GM18951 (cell line): ENCODE data around the gene PRKCQ.

Experiments
- POLR2A ChIP-seq: IDR thresholded peaks from 4 replicates; pipeline ENCODE4 v1.6.1; 2011; ENCODE audit warnings: mild to moderate bottlenecking; ENCODE audit not compliant: insufficient read length, insufficient read depth; ENCODE audit errors: extremely low read depth
- in situ Hi-C: fragments of 300-500 bp; cut with MboI; formaldehyde crosslinking; loops from one replicate; pipeline ENCODE4 v1.12.0; 2022; ENCODE audit warnings: low sequenced_read_pairs, mixed read lengths, inconsistent platforms; ENCODE audit not compliant: unreplicated experiment

PRKCQ gene

DNA sequence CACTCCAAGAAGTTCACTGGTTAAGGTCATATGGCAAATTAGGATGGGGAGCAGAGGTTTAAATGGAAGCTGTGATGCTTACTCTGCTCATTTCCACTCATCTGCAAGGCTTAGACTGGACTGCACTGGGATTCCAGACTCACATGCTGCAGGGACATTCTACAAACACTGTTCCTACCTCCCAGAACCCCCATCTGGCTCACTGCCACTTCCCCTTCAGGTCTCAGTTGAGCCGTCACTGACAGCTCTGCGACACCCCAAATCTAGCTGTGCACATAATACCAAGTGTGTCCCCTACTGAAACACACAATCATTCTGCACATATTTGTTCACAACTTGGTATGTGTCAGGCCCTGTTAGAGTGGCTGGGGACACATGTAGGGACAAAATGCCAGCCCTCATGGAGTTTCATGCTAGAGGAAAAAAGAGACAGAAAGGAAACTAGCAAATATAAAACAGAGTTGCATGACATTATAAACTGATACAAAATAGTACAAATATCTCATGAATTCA lies 5.4 kb downstream of the PRKCQ start:
- TF ChIP-seq POLR2A = no peak
- in situ Hi-C loops = no loop called here

DNA sequence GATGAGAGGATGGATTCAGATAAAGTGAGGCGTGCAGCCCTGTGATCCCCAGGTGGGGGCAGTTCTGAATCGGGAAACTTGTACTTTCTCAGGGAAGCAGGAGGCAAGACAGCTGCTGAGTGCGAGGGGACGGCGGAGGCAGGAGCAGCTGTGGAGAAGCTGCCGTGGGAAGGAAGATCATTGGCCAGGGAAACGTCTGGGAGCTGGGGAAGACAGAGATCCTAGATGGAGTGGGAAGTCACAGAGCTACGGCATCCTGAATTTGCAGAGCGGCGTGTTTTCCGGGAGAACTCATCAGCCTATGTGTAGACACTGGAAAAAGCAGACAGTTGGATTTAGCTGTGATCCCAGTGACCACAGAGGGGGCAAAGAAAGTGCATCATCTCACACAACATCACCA lies 9.2 kb downstream of the PRKCQ start:
- no peak for TF ChIP-seq POLR2A
- in situ Hi-C loops = no loop called here

DNA sequence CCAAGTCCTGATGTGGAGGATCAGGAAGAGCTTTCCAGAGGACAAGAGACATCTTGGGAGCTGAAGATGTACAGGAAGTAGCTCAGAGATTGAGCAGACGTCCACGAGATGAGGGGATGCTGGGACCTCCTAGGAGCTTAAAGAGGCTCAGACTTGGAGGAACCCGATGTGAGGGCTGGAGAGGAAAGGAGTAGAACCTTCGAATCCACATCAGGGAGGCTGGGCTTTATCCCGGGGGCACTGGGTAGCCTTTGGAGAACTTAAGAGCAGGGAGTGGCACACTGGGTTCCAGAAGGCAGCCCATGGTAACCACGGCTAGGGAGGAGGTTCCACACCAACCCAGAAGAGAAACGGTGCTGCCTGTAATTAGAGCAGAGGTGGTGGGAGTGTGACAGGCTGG lies 10.8 kb downstream of the PRKCQ start:
- no peak for TF ChIP-seq POLR2A
- in situ Hi-C loops = loop anchor here (10.0 kb wide), 1 partner anchor 124 kb away; no protein-coding TSS in a partner anchor

DNA sequence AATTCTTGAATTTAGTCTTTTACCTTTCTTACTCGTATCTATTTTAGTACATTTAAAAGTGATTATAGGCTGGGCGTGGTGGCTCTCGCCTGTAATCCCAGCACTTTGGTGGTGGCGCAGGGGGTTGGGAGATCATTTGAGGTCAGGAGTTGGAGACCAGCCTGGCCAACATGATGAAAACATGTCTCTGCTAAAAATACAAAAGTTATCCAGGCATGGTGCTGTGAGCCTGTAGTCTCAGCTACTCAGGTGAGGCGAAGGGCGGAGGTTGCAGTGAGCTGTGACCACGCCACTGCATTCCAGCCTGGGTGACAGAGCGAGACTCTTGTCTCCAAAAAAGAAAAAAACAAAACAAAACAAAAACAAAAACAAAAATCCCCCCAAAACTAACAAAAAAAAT lies 12.2 kb downstream of the PRKCQ start:
- in situ Hi-C loops = loop anchor here (10.0 kb wide), 1 partner anchor 123 kb away; no protein-coding TSS in a partner anchor
- no peak for TF ChIP-seq POLR2A

DNA sequence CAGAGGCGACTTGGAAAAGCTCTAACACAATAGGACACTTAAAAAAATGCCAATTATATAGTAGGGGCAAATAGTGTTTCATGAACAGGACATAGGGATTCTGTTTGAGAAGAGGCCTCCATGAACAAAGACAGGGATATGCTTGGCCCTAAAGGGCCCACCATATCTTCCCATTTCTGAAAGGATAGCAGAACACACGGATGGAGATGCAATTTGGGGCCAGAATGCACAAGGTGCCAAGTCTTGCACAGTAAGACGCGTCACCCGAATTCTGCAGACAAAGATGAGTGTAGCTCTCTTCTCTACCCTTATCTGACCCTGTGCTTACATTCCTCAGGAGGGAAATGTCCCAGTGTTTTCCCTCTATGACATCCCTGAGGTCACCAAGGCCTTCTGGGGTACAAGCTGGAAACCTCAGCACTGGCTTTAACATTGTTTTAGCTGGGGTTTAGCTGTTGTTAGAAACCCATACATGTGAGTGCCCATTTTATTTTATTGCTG lies 12.8 kb downstream of the PRKCQ start:
- no peak for TF ChIP-seq POLR2A
- in situ Hi-C loops = loop anchor here (10.0 kb wide), 1 partner anchor 122 kb away; no protein-coding TSS in a partner anchor

DNA sequence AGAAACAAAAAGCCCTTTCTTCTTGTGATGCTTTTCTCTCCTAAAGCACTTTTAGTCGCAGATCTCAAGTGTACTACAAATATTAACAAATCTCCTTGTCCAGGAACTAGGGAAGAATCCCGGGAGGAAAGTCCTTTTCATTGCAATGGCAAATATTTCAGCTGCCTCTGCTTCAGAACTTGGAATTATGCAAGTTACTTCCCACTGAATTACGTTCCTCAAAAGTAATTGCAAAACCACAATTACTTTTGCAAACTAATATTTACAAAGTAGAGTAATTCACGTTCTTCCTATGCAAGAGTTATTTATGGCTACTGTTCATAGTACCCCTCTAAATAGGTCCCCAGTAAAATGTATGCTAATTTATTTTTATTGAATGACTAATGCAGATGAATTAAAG lies 14.5 kb downstream of the PRKCQ start:
- in situ Hi-C loops = loop anchor here (10.0 kb wide), 1 partner anchor 121 kb away; no protein-coding TSS in a partner anchor
- TF ChIP-seq POLR2A = no peak

DNA sequence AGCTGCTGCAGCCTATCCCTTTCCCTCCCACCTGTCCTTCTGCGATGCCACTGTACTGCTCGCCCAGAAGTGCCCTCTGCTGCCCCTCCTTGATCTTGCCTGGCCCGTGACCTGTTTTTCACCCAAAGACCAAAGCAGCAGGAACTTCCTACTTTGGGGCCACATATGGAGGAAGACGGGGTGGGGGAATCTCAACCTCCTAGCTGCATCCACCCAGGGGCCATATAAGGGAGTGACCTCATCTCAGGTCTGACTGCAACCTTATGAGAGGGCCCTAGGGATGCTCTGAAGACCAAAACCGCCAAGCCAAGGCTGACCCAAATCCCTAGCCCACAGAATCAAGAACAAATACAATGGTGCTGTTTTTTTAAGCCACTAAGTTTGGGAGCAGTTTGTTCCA lies 15.7 kb downstream of the PRKCQ start:
- in situ Hi-C loops = loop anchor here (10.0 kb wide), 1 partner anchor 120 kb away; no protein-coding TSS in a partner anchor
- TF ChIP-seq POLR2A = no peak

DNA sequence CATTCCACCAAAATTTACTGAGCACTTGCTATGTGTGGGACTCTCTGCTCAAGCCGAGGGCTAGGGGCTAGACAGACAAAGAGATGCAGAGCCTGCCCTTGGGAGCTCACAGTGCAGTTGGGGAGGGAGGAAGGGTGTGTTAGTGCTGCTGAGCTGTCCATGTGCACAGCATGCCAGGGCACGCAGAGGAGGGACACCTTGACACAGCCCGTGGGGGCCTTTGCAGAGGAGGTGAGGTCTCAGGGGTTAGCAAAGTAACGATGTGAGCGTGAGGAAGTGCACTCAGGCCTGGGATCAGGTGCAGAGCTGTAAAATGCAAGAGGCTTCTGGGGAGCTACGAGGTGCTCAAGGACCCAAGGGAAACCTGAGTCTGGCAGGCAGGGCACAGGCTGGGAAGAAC lies 16.3 kb downstream of the PRKCQ start:
- in situ Hi-C loops = loop anchor here (10.0 kb wide), 1 partner anchor 119 kb away; no protein-coding TSS in a partner anchor
- TF ChIP-seq POLR2A = no peak

DNA sequence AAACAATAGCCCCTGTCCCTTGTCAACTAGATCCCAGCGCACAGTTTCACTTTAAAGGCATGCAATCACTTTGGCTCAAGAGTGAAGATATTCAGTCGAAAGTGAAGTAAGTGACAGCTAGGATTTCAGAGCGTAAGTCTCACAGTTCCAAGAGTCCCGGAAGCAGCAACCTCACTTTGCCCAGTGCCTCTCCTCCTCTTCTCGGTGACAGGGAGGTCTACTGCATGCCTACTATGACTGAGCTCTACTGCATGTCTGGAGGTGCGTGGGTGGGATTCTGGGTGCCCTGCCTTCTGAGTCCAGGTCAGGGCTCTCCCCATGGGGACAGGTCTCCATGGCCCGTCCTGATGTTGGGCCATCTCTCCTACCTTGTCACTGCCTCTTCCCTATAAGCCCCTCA lies 17.0 kb downstream of the PRKCQ start:
- no peak for TF ChIP-seq POLR2A
- in situ Hi-C loops = loop anchor here (10.0 kb wide), 1 partner anchor 118 kb away; no protein-coding TSS in a partner anchor

DNA sequence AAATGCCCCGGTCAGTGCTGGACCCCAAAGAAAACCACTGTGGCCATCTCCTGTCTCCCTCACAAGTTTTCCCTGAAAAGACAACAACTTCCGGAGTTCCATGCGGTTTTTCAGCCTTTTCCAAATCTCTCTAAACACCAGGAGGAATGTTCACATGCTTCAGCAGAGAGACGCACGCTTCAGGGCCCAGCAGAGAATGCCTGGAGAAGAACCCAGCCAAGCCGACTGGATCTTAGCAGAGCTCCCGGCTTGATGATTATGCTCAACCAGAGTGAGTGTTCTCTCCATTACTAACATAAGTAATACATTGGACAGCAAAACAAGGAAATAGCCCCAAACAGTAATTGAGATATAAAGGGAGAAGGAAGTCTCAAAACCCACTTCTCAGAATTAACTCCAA lies 17.9 kb downstream of the PRKCQ start:
- TF ChIP-seq POLR2A = no peak
- in situ Hi-C loops = loop anchor here (10.0 kb wide), 1 partner anchor 117 kb away; no protein-coding TSS in a partner anchor

DNA sequence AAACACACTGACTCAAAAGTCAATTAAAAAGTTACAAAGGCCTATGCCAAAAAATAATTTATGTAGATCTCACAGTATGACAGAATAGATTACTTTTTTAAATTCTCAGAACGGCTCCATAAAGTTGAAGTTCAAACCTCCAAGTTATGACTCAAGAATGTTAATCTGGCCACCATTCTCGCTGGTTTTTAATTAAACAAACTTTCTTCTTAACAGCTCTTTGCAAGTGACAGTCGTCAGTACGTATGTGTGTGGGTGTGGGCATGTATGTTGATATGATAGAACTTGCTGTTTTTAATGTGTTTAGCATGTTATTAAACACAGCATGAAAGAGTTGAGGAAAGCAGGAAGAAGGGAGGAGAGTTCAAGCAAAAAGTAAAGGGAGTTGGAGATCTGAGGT lies 18.5 kb downstream of the PRKCQ start:
- in situ Hi-C loops = loop anchor here (10.0 kb wide), 1 partner anchor 117 kb away; no protein-coding TSS in a partner anchor
- no peak for TF ChIP-seq POLR2A

DNA sequence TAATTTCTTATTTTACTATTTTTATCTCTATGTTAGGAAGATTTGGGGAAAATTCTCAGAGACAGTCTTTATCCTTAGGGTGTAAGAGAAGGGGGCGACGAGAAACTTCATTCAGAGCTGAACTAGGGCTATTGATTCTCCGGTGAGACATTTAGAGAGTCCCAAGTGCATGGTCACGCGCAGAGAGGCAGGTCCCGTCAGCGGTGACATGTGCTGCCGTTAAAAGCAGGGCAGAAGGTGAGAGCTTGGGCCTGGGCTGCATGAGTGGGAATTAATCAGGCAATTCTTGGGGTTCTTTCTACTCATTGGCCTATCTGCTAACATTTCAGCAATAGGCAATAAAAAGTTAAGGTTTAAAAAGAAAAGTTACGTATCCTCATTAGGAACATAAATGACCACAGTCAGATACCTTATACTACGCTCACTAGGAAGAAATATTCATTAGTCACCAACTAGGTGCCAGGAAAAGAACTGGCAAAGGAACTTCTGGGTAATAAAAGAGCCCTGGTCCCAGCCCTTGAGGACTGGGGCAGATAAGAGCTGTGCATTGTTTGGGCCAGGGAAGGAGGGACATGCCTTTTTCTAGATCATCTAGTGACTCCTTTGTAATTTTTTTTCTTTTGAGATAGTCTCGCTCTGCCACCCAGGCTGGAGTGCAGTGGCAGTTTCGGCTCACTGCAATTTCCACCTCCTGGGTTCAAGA lies 21.2 kb downstream of the PRKCQ start:
- in situ Hi-C loops = no loop called here
- TF ChIP-seq POLR2A = no peak

DNA sequence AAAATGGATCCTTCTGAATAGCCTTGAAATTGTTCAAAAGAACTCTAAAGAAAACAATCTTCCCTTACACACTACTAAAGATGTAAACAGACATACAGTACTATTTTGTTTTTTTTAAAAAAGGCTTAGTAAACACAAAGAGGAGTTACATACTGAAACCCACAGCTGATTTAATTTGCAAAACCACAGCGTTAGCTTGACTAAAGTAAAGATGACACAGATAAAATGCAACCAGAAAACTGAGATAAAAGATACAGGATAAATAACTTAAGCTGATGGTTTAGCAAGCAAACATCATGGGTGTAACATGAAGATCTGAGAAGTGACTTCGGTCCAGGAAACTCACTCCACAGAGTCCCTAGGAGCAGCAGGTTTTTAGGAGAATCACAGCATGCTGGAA lies 21.8 kb downstream of the PRKCQ start:
- in situ Hi-C loops = no loop called here
- TF ChIP-seq POLR2A = no peak

DNA sequence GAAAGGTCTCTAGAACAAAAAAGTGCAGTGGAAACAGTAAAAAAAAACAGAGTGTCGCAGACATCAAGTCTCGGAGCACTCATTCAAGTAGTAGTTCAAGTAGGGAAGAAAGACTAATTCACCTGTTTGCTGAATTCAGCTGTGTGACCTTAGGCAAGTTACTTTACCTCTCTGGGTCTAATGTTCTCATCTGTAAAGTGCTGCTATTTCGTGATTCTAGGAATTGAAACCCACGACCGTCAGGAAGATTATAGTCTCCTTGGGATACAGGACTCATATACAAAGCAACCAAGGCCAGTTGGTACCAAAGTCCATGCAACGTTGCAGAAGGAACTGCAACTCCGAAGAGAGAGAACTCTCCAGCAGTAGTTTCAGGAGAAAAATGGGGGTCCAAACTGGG lies 26.1 kb downstream of the PRKCQ start:
- in situ Hi-C loops = no loop called here
- no peak for TF ChIP-seq POLR2A
